ENCODE measurements around the gene POLE. TPM values are rescaled to one million over a fixed set of nuclear protein-coding genes. Genes with fewer than 3 reads are reported as not detected.

The POLE gene
- total RNA-seq, 4 donors from 2014 or later, result 28.2 to 98.5 (median 30.0) TPM

GRCh38 chr12:132717011-132717410 lies 29.9 kb upstream of the POLE start:
- no peak for TF ChIP-seq CTCF (IDR thresholded peaks at IDR 0.05; ENCODE audit: low read depth)

GRCh38 chr12:132716356-132716755 lies 29.2 kb upstream of the POLE start:
- TF ChIP-seq CTCF (IDR thresholded peaks at IDR 0.05; ENCODE audit: low read depth), result no peak

- TF ChIP-seq CTCF (IDR thresholded peaks at IDR 0.05; ENCODE audit: low read depth), result no peak
Measured at GRCh38 chr12:132715874-132716273, 28.7 kb upstream of the POLE start.

GRCh38 chr12:132713123-132713522 lies 26.0 kb upstream of the POLE start:
- no peak for TF ChIP-seq CTCF (IDR thresholded peaks at IDR 0.05; ENCODE audit: low read depth)

GRCh38 chr12:132711080-132711843 lies 24.1 kb upstream of the POLE start:
- TF ChIP-seq CTCF (IDR thresholded peaks at IDR 0.05; ENCODE audit: low read depth), result no peak

GRCh38 chr12:132710405-132711079 lies 23.4 kb upstream of the POLE start, which contains the start of gene PGAM5:
Gene PGAM5, plus strand, starts transcription at chr12:132710842. Its CDS starts 35 bp downstream, at chr12:132710877.
- TF ChIP-seq CTCF (IDR thresholded peaks at IDR 0.05; ENCODE audit: low read depth), result no peak

GRCh38 chr12:132710043-132710404 lies 22.9 kb upstream of the POLE start:
- no peak for TF ChIP-seq CTCF (IDR thresholded peaks at IDR 0.05; ENCODE audit: low read depth)

Data from subcutaneous adipose tissue (tissue), 4 donors.